Activated CD4-positive, CD25-positive, alpha-beta regulatory T cell (primary cell): ENCODE data around the gene VMAC.

Source experiments
- DNase-seq, 4 experiments: peaks; one replicate each; lab custom pipeline; 2025; lab: John Stamatoyannopoulos, UW

VMAC gene

DNA sequence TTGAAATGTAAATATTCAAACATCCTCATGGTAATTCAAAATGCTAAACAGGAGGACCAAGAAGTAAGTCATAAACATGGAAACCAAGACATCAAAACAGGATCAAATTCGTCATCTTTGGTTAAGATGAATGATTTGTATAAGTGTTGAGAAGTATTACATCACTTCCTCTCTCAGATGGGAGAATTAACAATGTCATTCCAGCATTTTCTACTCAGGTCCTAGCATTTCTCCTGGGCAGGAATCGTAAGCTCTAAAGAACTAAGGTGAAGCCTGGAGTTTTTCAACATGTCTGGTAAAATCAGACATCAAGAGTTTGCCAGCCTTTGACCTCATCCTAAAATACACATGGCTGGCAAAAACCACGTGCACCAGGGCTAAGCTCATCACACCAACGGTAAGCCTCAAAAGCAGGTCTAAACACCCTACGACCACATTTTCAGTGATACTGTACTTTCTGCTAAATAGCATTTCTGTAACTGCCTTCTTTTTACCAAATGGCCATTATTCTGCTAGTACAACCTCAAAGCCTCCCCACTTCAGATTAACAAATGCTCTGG is 48.4 kb downstream of the VMAC start:
- no peak for DNase-seq

DNA sequence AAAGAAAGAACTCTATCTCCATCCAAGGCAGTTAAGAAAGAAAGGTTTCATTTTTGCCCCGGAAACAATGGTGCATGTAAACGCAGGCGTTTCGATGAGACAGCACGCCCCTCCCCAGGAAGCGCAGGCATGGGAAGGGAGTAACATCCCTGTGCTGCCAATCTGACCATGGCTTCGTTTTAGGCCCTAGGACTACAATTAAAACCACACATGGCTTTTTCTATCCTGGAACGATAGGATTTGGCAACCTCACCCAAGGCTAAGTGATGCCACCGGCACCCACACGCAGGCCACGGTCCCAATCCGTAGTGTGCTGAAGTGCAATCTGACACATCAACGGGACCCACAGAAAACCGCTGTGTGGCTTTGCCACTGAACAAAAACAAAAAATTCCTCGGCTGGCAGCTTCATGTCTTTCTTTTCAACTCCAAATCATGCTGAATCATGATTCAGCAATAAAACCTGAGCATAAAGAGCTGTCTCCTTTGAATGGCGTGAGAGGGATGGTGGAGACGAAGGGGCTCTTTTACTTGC is 49.1 kb downstream of the VMAC start:
- DNase-seq, result no peak

DNA sequence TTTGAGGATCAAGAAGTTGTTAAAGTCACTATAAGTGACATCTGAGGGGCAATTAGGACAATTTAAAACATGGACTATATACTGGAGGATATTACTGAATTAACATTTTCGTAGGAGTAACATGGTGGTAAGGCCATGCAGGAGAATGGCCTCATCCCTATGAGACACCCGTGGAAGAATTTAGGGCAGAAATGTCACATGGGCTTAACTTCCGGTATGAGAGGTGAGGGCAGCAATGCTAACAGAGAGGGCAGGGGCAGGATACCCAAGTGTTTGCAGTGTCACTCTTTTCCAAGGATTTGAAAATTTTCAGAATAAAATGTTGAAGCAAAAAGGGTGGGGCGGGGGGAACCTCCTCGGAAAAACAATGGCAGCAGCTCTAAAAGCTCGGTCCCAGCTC is 49.6 kb downstream of the VMAC start:
- no peak for DNase-seq

DNA sequence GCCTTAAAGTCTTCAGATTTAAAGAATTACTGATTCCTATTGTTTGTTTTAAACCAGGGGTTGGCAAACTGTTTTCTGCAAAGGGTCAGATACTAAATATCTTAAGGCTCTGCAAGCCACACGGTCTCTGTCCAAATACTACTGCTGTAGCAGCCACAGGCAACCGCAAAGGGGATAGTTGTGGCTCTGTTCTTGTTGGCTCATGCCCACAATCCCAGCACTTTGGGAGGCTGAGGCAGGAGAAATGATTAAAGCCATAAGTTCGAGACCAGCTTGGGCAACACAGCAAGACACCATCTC is 50.9 kb downstream of the VMAC start:
- no peak for DNase-seq

DNA sequence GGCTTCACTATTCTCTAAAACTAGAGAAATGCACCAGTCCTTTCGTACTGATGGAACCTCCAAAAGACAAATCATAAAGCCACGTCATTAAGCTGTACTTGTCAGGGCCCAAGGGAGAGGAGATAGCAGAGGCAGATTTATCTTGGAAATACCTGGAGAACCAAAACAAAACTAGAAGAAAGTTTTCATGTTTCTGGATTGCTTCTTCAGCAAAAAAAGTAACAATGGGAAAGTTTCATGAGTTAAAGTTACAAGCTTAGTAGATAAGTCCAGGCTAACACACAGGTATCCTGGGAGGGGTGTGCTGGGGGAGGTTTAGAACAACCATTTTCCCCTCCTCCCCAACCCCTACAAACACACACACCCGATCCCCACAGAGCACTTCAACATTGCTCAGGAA is 51.7 kb downstream of the VMAC start:
- no peak for DNase-seq

DNA sequence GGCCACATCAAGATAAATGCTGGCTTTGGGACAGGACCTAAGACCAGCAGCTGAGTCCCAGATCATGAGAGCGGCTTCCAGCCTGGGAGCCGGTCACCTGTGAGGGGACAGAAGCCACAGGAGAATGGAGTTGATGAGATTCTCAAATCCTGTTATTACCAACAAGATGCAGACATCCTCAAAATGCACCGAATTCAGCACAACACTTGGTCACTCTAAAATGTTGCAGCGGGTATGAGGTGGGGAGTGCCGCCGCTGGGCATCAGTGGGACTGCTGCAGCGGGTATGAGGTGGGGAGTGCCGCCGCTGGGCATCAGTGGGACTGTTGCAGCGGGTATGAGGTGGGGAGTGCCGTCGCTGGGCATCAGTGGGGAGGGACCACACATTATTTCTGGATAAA is 52.1 kb downstream of the VMAC start:
- no peak for DNase-seq

DNA sequence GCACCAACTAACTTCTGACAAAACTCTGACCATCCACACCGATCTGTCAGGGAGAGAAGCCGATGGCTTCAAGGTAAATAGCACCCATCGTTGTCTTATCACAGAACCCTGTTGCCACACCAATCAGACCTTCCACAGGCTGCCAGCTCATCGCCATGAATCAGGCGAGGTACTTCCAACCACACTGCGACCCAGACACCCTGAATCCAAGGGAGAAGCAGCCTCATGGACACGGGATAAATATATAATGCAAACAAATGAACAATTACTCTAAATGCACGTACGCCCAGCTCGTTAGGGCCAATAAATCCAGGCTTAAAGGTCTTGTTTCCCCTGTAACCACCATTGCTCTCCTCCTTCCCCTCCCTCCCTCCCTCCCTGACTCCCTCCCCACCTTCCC is 52.5 kb downstream of the VMAC start:
- no peak for DNase-seq

DNA sequence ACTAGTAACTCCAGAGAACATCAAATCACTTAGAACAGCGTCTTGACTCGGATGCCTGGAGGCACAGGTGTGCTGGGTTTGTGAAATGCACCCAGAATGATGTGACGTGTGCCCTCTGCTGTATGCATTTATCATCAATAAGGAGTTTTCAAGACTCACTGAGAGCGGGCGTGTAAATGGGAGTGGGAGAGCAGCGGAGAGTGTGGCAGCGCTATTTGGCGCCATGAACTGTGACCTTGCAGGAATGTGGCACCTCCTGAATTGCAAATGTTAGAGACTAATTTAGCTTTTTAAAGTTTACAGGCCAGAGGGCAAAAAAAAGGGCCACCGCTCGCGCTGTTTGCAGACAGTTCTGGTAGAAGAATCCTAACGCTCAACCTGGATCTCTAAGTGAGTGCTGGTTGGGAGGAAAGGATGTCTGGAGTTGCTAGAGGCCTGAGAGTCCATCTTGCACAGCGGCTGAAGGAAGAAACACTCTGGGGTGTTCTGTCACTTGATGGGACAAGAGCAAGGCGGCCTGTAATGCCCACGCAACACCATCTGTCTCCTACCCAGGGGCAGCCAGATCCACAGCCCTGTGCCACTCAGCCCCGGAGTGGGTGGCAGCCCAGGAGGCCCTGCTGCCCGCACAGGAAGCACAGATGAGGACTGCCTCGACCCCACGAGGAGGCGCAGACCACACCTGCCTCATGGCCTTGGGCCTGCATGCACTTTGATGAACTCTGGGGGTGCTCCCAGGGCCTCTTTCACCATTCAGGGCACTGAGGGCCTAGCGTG is 53.6 kb downstream of the VMAC start:
- DNase-seq, result no peak

DNA sequence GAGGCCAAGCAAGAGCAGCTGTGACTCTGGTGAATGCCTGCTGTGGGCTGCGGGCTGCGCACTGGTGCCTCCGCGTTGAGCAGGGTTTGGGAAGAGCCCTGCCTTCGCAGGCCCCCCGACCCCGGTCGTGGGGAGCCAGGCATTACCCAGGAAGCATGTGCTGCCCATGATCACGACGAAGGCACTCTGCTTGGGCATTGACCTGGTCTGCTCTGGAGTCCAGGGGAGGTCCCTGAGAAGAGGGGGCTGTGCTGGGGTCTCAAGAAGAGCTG is 54.1 kb downstream of the VMAC start:
- no peak for DNase-seq

DNA sequence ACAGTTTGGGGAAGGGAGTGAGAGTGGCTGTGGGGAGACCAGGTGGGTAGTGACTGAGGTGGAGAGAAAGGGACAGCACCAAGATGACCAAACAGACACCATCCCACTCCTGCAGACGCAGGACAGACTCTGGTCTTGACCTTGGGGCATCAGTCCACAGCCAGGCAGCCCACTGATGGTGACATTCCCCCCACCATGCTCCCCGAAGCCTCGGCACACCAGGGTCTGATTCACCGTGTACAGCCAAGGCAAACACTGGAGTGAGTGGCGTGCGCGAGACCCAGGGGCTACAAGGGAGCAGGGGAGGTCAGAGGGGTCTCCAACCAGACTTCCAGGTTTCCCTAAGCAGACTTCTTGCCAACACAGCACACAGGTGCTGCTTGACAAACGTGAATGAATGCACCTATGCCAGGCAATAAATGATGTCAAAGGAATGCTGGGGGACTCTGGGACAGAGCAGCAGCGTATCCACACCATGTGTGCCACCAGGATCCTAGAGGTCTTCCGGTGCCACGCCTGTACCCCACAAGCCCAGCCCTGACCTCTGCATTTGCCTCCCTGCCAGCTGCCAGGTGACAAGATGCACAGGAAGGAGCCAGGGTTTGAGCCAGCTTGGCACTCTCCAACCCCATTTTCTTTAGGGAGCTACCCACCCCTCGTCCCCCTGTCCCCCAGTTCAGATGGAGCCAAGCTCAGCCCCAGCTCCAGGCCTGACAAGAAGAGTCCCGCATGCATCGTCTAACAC is 54.8 kb downstream of the VMAC start:
- no peak for DNase-seq
